ENCODE results near the gene FBXW2.

FBXW2 gene

DNA sequence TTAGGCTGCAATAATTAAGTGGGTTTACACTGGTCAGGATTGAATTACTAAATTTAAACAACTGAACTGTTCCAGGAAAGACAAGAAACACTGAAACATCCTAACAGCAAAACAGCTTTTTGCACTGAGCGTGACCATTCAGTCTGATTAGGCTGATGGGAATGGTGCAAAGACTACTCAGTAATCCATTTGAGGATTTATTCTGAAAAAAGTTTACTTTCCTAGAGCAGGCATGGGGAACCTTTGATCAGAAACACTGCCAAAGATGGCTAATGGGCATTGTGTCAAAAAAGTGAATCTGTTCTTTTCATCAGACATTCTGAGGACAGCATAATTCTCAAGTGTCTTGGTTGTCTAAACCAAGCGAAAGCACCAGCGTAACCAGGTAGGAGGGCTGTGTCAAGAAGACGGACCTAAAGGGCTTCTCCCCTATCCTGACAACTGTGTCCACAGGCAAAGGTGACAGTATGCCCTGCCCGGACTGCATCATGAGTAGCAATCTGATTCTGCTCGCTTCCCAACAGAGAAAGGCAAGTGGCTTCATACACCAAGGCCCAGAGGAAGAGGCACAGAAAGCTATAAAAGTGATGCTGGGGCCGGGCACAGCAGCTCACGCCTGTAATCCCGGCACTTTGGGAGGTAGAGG, 33.3 kb downstream of the FBXW2 start:
- in situ Hi-C loops (cut with HindIII; ENCODE audit: low pct_ligation_motif_present, low sequenced_read_pairs), result no loop called here
- Histone ChIP-seq H3K4me3 (ENCODE audit: low read depth, low read length) (no peak overlapping the region), H3K36me3 (replicated peaks) (peaks cover 15% of the 10 kb centered on the region), H3K27ac (no peak overlapping the region), H3K27me3 (replicated peaks) (no peaks in the 10 kb centered on the region)
- DNase-seq, result no peak
- TF ChIP-seq CTCF (IDR thresholded peaks at IDR 0.05; ENCODE audit: low read depth, low read length, missing control alignments), result no peak

DNA sequence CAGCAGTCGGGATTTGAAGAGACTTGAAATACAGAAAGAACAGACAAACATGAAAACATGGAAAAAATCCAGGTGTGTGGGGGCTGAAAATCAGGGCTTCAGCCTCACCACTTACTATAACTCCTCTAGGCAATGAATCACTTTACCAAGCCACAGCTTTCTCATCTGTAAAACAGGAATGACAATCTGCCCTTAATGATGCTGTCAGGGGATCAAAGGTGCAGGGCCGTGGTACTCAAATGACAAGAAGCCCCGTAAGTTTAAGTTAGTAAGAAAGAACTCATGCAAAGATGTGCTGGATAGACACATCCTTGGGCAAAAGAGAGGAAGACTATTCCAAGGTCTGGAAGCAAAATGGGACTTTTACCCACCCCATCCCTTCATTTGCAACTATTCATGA, 34.7 kb downstream of the FBXW2 start:
- Histone ChIP-seq H3K27ac (no peak overlapping the region), H3K27me3 (replicated peaks) (no peaks in the 10 kb centered on the region), H3K4me3 (ENCODE audit: low read depth, low read length) (no peak overlapping the region), H3K36me3 (replicated peaks) (peaks cover 5% of the 10 kb centered on the region)
- TF ChIP-seq CTCF (IDR thresholded peaks at IDR 0.05; ENCODE audit: low read depth, low read length, missing control alignments), result no peak
- no peak for DNase-seq
- in situ Hi-C loops (cut with HindIII; ENCODE audit: low pct_ligation_motif_present, low sequenced_read_pairs), result no loop called here

- peaks cover 4% of the 10 kb centered on the region for H3K36me3 ChIP-seq (replicated peaks)
- no peak overlapping the region for H3K27ac ChIP-seq
- DNase-seq, result no peak
- TF ChIP-seq CTCF (IDR thresholded peaks at IDR 0.05; ENCODE audit: low read depth, low read length, missing control alignments), result no peak
- no peak overlapping the region for H3K4me3 ChIP-seq (ENCODE audit: low read depth, low read length)
- H3K27me3 ChIP-seq (replicated peaks), result no peaks in the 10 kb centered on the region
- in situ Hi-C loops (cut with HindIII; ENCODE audit: low pct_ligation_motif_present, low sequenced_read_pairs), result no loop called here
These were observed 35.9 kb downstream of the FBXW2 start for GRCh38 chr9:120757026-120757913.

DNA sequence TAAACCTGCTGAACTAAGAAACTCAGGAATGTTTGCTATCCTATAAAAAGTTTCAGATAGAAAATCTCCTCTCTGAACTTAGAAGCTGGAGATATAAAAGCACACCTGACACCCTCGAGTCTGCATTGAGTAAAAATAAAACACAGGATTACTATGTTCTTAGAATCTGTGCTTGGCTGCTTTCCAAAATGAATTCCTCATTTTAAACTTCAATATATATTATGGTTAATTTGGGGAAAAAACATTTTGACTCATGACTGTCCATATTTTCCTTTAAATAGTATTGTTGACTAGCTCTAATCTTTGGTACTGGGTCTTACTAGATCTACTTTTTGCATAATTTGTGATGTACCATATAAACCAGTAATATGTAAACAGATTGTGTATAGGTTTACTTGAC, 36.7 kb downstream of the FBXW2 start:
- Histone ChIP-seq H3K36me3 (replicated peaks) (peaks cover 4% of the 10 kb centered on the region), H3K4me3 (ENCODE audit: low read depth, low read length) (no peak overlapping the region), H3K27me3 (replicated peaks) (no peaks in the 10 kb centered on the region), H3K27ac (no peak overlapping the region)
- in situ Hi-C loops (cut with HindIII; ENCODE audit: low pct_ligation_motif_present, low sequenced_read_pairs), result no loop called here
- no peak for DNase-seq
- no peak for TF ChIP-seq CTCF (IDR thresholded peaks at IDR 0.05; ENCODE audit: low read depth, low read length, missing control alignments)

GRCh38 chr9:120755810-120756434, 37.3 kb downstream of the FBXW2 start:
- H3K27ac ChIP-seq, result no peak overlapping the region
- no peaks in the 10 kb centered on the region for H3K27me3 ChIP-seq (replicated peaks)
- peak; percentile 83 for TF ChIP-seq CTCF (IDR thresholded peaks at IDR 0.05; ENCODE audit: low read depth, low read length, missing control alignments)
- DNase-seq, result peak; percentile 55
- in situ Hi-C loops (cut with HindIII; ENCODE audit: low pct_ligation_motif_present, low sequenced_read_pairs), result no loop called here
- H3K4me3 ChIP-seq (ENCODE audit: low read depth, low read length), result no peak overlapping the region
- peaks cover 4% of the 10 kb centered on the region for H3K36me3 ChIP-seq (replicated peaks)

All from brain microvascular endothelial cell (primary cell).